Activated T-cell treated with anti-CD3 and anti-CD28 coated beads, Interleukin-2, amount 50 U/mL, for 24 hours (primary cell): ENCODE results near the gene MVB12B.

Experiments used
- DNase-seq: peaks from one replicate; pipeline ENCODE4 v3.0.0-alpha.2; 2020
- H3K27ac Mint-ChIP-seq: 2 replicates; pipeline ENCODE4 v1.8.0; 2020; ENCODE audit warnings: mild to moderate bottlenecking, mixed read lengths
- H3K27me3 Mint-ChIP-seq: 2 replicates; pipeline ENCODE4 v1.8.0; 2020; ENCODE audit warnings: mixed read lengths
- H3K36me3 Mint-ChIP-seq: 2 replicates; pipeline ENCODE4 v1.8.0; 2020; ENCODE audit warnings: low read depth, mixed read lengths
- H3K4me1 Mint-ChIP-seq: 2 replicates; pipeline ENCODE4 v1.8.0; 2020; ENCODE audit warnings: low read depth, mixed read lengths
- H3K4me3 Mint-ChIP-seq: 2 replicates; pipeline ENCODE4 v1.8.0; 2020; ENCODE audit warnings: mild to moderate bottlenecking, moderate library complexity, mixed read lengths
- H3K9me3 Mint-ChIP-seq: 2 replicates; pipeline ENCODE4 v1.8.0; 2020; ENCODE audit warnings: mixed read lengths

The MVB12B gene

DNA sequence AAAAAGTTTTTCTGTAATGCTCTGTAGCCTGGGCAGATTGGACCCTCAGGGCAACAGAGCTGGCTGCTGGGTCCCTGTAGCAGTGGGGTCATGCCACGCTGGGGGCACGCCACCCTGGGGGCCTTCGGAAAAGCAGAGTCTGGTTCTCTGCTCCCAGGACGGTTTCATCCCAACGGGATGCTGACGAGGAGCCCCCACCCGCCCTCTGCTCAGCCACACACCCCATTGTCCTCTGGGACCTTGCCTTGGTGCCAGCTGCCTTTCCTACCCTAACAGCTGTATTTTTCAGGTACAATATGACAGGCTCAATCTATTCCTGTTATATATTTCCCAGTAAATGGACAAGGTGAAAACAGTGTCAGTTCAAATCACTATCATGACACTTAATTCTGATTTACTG is 29.0 kb upstream of the MVB12B start:
- H3K27ac Mint-ChIP-seq: no peak overlapping the region
- no peak for DNase-seq
- H3K4me3 Mint-ChIP-seq: no peak overlapping the region
- H3K27me3 Mint-ChIP-seq: peaks cover 8% of the 10 kb centered on the region
- H3K36me3 Mint-ChIP-seq: no peaks in the 10 kb centered on the region
- peaks cover 2% of the 10 kb centered on the region for H3K4me1 Mint-ChIP-seq
- no peaks in the 10 kb centered on the region for H3K9me3 Mint-ChIP-seq

- H3K36me3 Mint-ChIP-seq: no peaks in the 10 kb centered on the region
- peaks cover 8% of the 10 kb centered on the region for H3K27me3 Mint-ChIP-seq
- H3K9me3 Mint-ChIP-seq: no peaks in the 10 kb centered on the region
- H3K4me3 Mint-ChIP-seq: no peak overlapping the region
- H3K4me1 Mint-ChIP-seq: peaks cover 2% of the 10 kb centered on the region
- H3K27ac Mint-ChIP-seq: no peak overlapping the region
- no peak for DNase-seq
Observed at GRCh38 chr9:126298063-126298801, 28.4 kb upstream of the MVB12B start.

GRCh38 chr9:126299706-126300276 is 26.8 kb upstream of the MVB12B start:
- Mint-ChIP-seq H3K4me1 (peaks cover 2% of the 10 kb centered on the region), H3K36me3 (no peaks in the 10 kb centered on the region), H3K27ac (no peak overlapping the region), H3K27me3 (peaks cover 2% of the 10 kb centered on the region), H3K9me3 (no peaks in the 10 kb centered on the region), H3K4me3 (no peak overlapping the region)
- DNase-seq: no peak

DNA sequence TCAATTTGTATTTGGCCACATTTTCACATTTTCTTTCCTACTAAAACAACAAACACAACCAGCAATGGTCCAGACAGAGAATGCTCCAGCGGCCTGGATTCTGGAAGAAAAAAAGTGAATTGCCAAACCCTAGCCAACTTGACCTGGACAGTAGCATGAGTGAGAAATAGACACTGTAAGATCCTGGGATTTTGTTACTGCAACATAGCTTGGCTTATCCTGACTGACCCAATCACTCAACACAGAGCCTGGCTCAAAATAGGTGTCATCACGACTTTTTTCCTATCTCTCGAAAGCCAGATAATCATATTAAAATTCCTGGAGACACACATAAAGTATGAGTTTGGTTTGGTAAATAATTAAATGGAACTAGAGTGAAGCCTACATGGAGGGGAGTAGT is 25.4 kb upstream of the MVB12B start:
- H3K36me3 Mint-ChIP-seq: no peaks in the 10 kb centered on the region
- no peaks in the 10 kb centered on the region for H3K27me3 Mint-ChIP-seq
- no peak overlapping the region for H3K27ac Mint-ChIP-seq
- no peak for DNase-seq
- H3K4me1 Mint-ChIP-seq: peaks cover 2% of the 10 kb centered on the region
- no peaks in the 10 kb centered on the region for H3K9me3 Mint-ChIP-seq
- no peak overlapping the region for H3K4me3 Mint-ChIP-seq

DNA sequence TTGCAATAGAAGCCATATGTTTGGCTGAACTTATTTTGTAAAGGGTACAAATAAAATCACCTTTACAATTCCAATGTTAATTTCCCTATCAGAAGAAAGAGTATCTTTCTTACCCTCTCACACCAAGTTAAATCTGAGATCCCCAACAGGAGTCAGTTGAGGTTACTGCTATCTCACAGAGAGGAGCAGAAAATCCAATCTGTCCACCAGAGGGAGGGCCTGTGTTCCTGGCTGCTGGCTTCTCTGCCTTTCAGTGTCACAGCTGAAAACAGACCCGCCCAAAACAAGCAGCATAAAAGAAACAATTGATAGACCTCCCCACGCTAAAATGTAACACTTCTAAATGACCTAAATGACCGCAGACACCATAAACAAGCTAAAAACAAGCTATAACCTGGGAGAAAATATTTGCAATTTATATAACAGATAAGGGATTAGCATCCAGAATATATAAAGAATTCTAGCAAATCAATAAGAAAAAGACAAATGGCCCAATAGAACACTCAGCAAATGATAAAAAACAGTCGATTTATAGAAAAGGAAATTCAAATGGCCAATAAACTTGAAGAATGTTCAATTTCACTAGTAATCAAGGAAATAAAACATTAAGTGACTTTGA is 24.5 kb upstream of the MVB12B start:
- Mint-ChIP-seq H3K36me3 (no peaks in the 10 kb centered on the region), H3K9me3 (no peaks in the 10 kb centered on the region), H3K27me3 (no peaks in the 10 kb centered on the region), H3K4me1 (peaks cover 2% of the 10 kb centered on the region), H3K4me3 (no peak overlapping the region), H3K27ac (no peak overlapping the region)
- no peak for DNase-seq

DNA sequence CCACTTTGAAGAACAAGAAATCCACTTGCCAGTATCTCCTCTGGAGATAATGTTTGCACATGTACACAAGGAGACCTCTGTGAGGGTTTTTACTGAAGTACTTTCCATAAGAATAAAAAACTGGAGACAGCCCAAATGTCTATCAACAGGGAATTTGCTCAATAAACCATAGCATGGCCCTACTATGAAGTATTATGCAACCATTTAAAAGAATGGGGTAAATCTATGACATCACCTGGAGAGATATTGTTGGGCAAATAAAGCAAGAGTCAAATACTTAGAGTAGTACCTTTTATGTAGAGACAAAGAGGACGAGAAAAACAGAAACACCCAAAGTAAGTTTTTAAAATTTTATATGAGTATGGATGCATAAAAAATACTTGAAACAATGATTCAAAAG is 23.9 kb upstream of the MVB12B start:
- Mint-ChIP-seq H3K4me3 (no peak overlapping the region), H3K9me3 (no peaks in the 10 kb centered on the region), H3K36me3 (no peaks in the 10 kb centered on the region), H3K27ac (no peak overlapping the region), H3K4me1 (peaks cover 2% of the 10 kb centered on the region), H3K27me3 (no peaks in the 10 kb centered on the region)
- no peak for DNase-seq

DNA sequence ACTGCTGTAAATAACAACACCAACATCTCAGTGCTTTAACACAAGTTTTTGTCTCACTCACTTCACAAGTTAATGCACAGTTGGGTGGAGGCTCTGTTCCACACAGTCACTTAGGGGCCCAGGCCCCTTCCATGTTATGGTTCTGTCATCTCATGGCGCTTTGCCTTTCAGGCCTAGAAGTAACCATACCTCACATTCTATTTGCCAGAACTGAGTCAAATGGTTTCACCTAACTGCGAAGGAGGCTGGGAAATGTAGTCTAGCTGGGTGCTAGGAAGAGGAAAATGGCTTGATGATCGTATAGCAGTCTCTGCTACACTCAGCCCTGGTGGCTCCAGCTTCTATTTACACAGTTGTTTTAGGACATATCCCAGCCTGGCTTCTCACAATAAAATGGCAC is 23.1 kb upstream of the MVB12B start:
- no peak overlapping the region for H3K4me3 Mint-ChIP-seq
- no peaks in the 10 kb centered on the region for H3K9me3 Mint-ChIP-seq
- H3K27ac Mint-ChIP-seq: no peak overlapping the region
- no peak for DNase-seq
- no peaks in the 10 kb centered on the region for H3K27me3 Mint-ChIP-seq
- H3K4me1 Mint-ChIP-seq: peaks cover 2% of the 10 kb centered on the region
- H3K36me3 Mint-ChIP-seq: no peaks in the 10 kb centered on the region

- no peak overlapping the region for H3K4me3 Mint-ChIP-seq
- DNase-seq: no peak
- H3K4me1 Mint-ChIP-seq: peaks cover 2% of the 10 kb centered on the region
- no peaks in the 10 kb centered on the region for H3K9me3 Mint-ChIP-seq
- H3K27me3 Mint-ChIP-seq: no peaks in the 10 kb centered on the region
- no peaks in the 10 kb centered on the region for H3K36me3 Mint-ChIP-seq
- no peak overlapping the region for H3K27ac Mint-ChIP-seq
Observed at GRCh38 chr9:126304207-126304970, 22.2 kb upstream of the MVB12B start.

GRCh38 chr9:126304971-126305320 is 21.7 kb upstream of the MVB12B start:
- peaks cover 2% of the 10 kb centered on the region for H3K4me1 Mint-ChIP-seq
- no peaks in the 10 kb centered on the region for H3K27me3 Mint-ChIP-seq
- DNase-seq: no peak
- H3K27ac Mint-ChIP-seq: no peak overlapping the region
- H3K4me3 Mint-ChIP-seq: no peak overlapping the region
- H3K36me3 Mint-ChIP-seq: no peaks in the 10 kb centered on the region
- no peaks in the 10 kb centered on the region for H3K9me3 Mint-ChIP-seq

- Mint-ChIP-seq H3K4me1 (peaks cover 2% of the 10 kb centered on the region), H3K27ac (no peak overlapping the region), H3K36me3 (no peaks in the 10 kb centered on the region), H3K9me3 (no peaks in the 10 kb centered on the region), H3K4me3 (no peak overlapping the region), H3K27me3 (no peaks in the 10 kb centered on the region)
- DNase-seq: no peak
Observed at GRCh38 chr9:126306071-126306647, 20.5 kb upstream of the MVB12B start.

GRCh38 chr9:126307322-126308061 is 19.1 kb upstream of the MVB12B start:
- Mint-ChIP-seq H3K27me3 (no peaks in the 10 kb centered on the region), H3K27ac (no peak overlapping the region), H3K36me3 (no peaks in the 10 kb centered on the region), H3K9me3 (no peaks in the 10 kb centered on the region), H3K4me1 (no peaks in the 10 kb centered on the region), H3K4me3 (no peak overlapping the region)
- DNase-seq: no peak

DNA sequence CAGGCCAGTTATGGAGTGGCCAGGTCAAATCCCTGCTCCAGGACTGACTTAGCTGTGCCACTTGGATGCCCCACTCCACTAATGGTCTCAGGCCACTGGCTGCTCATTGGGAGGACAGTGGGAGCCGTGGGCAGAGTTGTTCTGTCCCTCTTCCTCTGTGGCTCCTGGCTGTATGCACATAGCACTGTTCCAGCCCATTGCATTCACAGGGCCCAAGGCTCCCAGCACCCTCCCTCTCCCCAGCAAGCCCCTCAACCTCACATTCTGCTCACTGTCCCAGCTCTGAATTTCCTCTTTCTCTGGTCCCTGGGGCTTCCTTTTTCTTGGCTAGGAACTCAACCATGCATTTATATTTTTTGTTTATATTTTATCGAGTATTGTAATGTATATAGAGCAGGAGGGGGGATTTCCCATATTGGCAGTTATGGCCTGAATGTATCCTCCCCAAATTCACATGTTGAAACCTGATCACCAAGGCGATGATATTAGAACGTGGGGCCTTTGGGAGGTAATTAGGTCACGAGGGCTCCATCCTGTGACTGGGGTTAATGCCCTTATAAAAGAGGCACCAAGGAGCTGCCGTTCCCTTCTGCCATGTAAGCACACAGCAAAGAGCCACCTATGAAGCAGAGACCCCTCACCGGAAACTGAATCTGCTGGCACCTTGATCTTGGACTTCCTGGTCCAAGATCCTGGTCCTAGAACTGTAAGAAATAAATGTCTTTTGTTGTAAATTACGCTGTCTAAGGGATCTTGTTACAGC is 17.0 kb upstream of the MVB12B start:
- Mint-ChIP-seq H3K36me3 (no peaks in the 10 kb centered on the region), H3K9me3 (no peaks in the 10 kb centered on the region), H3K4me3 (no peak overlapping the region), H3K4me1 (no peaks in the 10 kb centered on the region), H3K27me3 (no peaks in the 10 kb centered on the region), H3K27ac (no peak overlapping the region)
- no peak for DNase-seq

DNA sequence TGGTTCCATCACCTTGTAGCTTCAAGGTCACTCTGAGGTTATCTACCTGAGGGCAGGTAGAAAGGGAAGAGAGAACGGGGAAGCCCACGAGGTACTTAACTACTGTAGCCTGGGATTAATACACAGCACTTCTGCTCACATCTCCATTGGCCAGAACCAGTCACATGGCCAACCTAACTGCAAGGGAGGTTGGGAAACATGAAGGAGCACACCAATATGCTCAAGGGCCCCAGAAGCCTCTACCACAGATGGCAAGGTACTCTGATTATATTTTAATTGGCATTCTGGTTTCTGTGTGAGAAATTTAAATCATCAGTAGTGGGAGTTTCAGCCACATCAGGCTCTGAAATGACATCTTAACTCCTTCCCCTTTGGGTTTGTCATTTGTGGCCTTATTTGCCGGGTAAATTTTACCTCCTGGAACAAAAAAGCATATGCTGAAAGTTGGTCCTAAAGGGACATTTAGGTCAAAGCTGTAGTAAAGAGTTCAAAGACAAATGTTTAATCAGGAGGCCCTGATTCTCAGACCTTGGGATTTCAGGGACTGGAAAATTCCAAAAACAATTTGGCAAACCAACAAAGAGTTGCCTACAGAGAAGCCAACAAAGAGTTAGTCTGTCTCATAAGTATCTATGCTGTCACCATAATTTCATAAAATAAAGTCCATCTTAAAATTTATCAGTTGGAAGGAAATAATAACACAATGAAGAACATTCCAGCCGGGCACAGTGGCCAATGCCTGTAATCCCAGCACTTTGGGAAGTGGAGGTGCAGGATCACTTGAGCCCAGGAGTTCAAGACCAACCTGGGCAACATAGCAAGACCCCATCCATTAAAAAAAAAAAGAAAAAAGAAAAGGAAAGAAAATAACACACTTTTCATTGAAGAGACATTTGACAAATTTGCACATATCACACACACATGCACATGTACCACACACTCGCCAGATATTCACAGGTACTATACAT is 13.8 kb upstream of the MVB12B start:
- Mint-ChIP-seq H3K9me3 (no peaks in the 10 kb centered on the region), H3K4me1 (no peaks in the 10 kb centered on the region), H3K36me3 (no peaks in the 10 kb centered on the region), H3K4me3 (no peak overlapping the region), H3K27me3 (no peaks in the 10 kb centered on the region), H3K27ac (no peak overlapping the region)
- DNase-seq: no peak
